Measurements from ENCODE around the gene CA9.

Gene CA9

DNA sequence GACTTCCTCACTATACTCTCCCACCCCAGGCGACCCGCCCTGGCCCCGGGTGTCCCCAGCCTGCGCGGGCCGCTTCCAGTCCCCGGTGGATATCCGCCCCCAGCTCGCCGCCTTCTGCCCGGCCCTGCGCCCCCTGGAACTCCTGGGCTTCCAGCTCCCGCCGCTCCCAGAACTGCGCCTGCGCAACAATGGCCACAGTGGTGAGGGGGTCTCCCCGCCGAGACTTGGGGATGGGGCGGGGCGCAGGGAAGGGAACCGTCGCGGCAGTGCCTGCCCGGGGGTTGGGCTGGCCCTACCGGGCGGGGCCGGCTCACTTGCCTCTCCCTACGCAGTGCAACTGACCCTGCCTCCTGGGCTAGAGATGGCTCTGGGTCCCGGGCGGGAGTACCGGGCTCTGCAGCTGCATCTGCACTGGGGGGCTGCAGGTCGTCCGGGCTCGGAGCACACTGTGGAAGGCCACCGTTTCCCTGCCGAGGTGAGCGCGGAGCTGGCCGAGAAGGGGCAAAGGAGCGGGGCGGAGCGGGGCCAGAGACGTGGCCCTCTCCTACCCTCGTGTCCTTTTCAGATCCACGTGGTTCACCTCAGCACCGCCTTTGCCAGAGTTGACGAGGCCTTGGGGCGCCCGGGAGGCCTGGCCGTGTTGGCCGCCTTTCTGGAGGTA, 2.1 kb downstream of the CA9 start:
- DNase-seq (ENCODE audit: low read depth) = no peak

DNA sequence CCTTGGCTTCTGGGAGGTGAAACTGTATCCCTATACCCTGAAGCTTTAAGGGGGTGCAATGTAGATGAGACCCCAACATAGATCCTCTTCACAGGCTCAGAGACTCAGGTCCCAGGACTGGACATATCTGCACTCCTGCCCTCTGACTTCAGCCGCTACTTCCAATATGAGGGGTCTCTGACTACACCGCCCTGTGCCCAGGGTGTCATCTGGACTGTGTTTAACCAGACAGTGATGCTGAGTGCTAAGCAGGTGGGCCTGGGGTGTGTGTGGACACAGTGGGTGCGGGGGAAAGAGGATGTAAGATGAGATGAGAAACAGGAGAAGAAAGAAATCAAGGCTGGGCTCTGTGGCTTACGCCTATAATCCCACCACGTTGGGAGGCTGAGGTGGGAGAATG, 5.4 kb downstream of the CA9 start:
- DNase-seq (ENCODE audit: low read depth) = no peak

DNA sequence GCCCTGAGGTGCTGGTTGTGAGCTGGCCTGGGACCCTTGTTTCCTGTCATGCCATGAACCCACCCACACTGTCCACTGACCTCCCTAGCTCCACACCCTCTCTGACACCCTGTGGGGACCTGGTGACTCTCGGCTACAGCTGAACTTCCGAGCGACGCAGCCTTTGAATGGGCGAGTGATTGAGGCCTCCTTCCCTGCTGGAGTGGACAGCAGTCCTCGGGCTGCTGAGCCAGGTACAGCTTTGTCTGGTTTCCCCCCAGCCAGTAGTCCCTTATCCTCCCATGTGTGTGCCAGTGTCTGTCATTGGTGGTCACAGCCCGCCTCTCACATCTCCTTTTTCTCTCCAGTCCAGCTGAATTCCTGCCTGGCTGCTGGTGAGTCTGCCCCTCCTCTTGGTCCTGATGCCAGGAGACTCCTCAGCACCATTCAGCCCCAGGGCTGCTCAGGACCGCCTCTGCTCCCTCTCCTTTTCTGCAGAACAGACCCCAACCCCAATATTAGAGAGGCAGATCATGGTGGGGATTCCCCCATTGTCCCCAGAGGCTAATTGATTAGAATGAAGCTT, 6.1 kb downstream of the CA9 start:
- DNase-seq (ENCODE audit: low read depth) = no peak

DNA sequence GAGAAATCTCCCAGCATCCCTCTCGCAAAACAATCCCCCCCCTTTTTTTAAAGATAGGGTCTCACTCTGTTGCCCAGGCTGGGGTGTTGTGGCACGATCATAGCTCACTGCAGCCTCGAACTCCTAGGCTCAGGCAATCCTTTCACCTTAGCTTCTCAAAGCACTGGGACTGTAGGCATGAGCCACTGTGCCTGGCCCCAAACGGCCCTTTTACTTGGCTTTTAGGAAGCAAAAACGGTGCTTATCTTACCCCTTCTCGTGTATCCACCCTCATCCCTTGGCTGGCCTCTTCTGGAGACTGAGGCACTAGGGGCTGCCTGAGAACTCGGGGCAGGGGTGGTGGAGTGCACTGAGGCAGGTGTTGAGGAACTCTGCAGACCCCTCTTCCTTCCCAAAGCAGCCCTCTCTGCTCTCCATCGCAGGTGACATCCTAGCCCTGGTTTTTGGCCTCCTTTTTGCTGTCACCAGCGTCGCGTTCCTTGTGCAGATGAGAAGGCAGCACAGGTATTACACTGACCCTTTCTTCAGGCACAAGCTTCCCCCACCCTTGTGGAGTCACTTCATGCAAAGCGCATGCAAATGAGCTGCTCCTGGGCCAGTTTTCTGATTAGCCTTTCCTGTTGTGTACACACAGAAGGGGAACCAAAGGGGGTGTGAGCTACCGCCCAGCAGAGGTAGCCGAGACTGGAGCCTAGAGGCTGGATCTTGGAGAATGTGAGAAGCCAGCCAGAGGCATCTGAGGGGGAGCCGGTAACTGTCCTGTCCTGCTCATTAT, 6.8 kb downstream of the CA9 start:
- no peak for DNase-seq (ENCODE audit: low read depth)

DNA sequence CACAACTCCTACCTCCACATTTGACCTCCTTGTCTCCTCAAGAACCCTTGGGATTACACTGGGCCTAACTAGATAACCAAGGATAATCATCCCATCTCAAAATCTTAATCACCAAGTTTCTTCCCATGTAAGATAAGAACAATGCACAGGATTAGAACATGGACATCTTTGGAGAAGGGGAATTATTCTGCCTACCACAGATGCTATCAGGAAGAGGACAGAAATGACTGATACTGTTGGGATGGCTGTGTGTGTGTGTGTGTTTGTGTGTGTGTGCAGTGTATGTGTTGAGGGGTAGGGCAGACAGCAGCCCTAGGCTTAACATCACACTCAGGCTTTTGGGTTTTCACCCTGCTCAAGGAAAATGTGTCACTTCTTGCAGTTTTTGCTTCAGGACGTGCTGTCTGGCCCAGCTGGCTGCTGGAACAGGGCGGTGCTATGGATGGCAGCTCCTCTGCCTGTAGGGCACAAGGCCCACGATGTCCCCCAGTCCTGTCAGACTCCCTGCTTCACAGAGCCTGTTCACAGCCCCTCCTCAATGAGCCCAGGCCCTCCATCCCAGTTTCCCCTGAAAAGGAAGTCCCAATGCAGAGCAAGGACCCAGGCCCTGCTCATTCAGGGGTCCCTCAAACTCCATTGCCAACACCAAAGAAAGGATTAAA, 7.7 kb downstream of the CA9 start:
- no peak for DNase-seq (ENCODE audit: low read depth)

DNA sequence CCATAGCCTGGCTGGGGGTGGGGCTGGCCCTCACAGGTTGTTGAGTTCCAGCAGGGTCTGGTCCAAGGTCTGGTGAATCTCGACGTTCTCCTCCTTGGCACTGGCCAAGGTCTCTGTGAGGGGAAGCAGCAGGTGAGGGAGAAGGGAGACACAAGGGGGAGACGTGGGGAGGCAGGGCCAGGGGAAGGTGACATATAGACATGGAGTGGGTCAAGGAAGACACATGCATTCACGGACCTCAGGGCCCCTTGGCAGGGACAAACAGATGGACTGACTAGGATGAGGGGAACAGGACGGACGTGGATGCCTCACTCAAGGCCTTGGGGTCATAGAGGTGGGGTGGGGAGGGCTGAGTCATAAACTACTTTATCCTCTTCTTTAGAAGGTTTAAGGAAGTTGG, 8.3 kb downstream of the CA9 start:
- DNase-seq (ENCODE audit: low read depth) = no peak

DNA sequence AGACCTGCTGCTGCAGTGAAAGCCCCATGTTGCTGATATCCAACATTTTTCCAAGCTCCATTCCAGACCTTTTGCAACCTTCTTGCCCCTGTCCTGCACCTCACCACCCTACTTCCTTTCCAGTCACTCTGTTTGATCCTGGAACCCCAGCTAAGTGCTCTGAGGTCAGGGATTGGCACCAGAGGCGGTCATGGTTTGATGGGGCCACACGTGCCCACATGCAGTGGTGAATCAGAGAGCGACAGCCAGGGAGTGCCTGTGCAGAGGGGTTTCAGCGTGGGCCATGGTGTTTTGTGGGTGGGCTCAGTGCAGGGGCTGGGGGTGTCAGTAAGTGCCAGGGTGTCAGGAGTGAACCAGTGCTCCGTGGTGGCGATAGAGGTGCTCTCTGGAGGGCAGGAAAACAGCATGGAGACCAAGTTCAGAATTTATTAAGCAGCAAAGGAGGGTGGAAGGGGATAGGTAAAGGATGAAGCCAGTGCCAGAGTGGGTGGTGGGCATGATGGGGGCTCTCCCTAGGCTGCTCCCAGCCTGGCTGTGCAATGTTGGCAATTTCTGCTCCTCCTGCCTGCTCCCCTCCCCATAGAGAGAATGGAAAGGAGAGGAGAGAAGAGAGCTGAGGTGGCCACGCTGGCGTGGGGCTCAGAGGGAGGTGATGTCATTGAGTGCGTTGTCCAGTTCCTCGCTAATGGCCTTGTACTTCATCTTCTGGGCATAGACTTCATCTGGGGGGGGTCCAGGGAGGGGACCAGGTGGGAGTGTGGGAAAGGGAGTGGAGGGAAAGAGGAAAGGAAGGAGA, 9.0 kb downstream of the CA9 start:
- no peak for DNase-seq (ENCODE audit: low read depth)

DNA sequence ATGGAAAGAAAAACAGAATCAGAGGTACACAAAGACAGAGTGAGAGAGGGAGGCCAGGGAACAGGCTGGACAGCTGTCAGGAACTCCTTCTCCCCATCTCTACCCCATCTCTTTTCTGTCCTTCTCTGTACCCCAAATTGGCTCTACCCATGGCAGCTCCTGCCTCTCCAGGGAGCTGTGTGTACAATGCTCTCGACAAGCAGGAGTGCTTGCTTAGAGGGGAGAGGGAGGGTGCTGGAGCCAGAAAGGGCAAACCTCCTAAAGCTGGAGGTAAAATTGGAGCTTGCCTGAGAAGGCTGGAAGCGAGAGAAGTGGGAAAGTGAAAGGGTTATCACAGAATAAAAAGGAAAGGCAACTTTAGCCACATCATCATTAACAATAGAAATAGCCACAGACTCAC, 9.6 kb downstream of the CA9 start:
- DNase-seq (ENCODE audit: low read depth) = no peak

DNA sequence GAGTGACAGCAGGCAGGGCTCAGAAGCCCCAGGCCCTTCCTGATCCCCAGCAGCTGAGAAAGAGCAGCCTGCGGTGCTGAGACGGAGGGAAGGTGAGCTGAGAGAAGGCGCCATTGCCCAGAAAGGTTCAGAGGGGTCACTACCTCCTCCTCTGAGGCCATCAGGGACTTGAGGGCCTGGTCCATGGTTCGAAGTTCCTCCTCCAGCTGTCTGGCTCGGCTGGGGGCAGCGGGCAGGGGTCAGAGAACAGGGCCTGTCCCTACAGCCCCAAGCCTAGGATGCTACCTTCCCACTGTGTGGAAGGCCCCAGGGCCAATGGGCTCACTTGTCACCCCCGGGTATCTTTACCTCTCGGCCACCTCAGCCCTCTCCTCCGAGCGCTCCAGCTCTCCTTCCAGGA, 11.2 kb downstream of the CA9 start:
- DNase-seq (ENCODE audit: low read depth) = no peak

DNA sequence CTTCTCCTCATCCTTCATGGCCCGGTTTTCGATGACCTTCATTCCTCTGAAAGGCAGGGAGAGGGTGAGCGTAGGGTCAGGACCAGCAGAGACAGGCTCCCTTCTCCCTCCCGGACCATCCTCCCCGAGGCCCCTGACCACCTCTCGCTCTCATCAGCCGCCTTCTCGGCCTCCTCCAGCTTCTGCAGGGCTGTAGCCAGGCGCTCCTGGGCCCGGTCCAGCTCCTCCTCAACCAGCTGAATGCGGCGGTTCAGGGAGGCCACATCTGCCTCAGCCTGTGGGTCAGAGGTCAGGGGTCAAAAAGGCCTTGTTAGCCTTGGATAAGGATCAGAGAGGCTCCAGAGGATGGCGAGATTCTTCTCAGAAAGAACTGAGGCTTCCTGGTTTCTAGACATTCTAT, 11.8 kb downstream of the CA9 start:
- no peak for DNase-seq (ENCODE audit: low read depth)

DNA sequence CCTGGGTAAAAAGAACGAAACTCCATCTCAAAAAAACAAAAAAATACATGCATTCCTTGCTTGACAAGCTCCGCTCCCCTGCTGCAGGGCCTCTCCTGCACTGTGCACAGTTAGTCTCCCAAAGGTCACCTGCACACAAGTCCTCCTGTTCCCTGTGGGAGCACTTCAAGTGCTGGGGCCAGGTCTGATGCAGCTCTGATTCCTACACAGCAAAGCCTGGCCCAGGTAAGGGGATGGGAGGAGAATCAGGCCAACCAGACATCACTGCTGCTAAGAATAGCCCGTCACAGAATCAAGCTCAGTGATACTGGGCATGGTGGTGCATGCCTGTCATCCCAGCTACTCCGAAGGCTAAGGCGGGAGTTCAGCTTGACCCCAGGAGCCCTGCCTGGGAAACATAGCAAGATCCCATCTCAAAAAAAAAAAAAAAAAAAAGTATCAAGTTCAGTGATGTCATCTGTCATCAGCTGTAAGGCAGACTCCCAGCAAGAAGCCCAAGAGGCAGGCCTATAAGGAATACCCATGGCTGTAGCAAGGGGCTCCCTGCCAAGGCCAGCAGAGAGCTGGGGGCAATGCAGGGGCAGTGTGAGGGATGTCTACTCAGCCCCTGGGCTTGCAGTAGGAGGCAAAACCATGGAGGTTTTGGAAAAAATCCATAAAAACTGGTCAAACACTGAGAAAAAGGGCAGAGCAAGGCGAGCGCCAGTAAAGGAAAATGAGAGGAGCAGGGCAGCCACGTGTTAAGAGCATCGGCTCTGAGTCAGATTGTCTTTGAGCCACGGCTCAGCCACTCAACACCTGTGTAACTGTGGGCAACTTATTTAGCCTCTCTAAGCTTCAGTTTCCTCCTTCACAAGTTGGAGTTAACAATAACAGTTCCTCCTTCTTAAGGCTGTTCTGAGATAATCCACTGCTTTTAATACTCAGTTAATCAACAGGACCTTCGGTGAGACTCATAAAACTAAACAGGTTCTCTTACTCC, 12.8 kb downstream of the CA9 start:
- no peak for DNase-seq (ENCODE audit: low read depth)

DNA sequence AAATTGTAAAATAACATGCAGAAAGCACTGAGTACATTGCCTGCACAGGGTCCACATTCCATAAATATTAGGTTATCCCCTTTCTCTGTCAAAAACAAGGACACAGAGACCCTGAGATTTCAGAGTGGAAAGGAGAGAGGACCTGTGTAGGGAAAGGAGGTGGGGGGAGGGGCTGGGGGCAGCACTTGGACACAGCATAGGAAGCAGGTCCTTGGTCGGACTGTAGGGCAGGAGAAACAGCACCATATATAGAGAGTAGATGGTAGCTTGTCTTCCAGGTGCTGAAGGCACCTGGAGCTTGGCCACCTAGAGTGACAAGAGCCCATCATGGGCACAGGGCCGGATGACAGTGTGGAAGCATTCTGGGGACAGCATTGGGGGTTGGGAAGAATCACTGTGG, 13.6 kb downstream of the CA9 start:
- DNase-seq (ENCODE audit: low read depth) = no peak

DNA sequence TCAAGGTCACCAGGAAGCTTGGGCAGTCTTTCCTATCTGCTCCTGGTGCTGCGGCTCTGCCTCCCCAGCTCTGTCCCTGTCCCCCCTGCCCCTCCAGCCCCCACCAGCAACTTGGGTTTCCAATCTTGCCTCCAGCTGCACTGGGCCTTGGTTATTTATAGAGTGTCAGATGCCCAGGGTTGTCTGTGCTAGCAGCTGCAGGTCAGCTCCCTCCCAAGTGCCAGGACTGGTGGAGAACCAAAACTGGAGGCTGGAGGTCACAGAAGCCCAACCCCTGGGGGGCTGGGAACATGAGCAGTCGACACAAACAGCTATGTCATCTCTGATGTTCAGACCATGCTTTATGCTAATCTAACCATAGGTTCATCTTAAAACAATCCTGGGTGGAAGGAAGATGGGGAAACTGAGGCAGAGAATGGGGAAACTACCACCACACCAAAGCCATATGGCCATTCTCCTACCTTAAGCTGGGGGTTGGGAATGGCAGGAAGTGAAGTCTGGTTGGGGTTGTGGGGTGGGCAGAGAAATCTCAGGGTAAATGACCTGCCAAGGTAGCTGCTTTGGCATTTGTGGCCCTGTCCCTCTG, 14.3 kb downstream of the CA9 start:
- no peak for DNase-seq (ENCODE audit: low read depth)

DNA sequence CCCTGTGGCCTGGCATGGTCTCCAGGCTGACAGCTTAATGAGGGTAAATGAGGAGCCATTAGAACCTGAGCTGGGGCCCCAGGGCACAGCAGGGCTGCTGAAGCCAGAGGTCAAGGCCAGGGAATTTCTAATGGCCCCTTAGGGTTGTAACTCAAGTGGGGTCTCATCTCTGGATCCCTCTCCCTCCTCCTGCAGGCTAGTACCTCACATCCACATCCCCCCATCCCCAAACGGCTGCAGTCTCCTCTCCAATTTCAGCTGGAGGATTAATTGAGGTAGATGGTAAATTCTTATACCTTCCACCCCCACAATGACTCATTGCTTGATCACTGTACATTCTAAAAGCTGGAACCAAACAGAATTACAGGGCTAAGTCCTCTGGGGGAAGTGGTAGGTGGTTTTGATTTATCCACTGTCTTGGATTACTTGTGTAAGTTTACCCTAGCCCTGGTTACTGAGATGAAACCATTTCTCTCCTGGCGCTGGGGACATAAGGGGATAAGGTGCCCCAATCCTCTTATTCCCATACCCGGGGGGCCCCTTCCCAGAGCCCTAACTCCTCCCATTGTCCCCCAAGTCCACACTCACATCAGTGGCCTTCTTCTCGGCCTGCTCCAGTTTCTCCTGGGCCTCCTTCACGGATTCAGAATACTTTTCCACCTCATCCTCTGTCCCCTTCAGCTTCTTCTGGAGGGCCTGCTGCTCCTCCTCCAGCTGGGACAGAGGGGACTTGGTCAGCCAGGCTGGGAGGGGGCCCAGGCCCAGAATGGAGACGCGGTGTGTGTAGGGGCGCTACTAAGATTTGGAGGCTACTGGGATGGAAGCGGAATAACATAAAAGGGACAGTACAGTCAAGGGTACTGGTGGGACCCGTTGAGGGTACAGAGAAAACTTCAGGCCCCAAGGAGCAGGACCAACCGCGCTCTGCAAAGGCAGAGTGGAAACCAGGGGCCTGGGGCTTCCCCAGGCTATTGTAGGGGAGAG, 15.1 kb downstream of the CA9 start:
- DNase-seq (ENCODE audit: low read depth) = no peak

DNA sequence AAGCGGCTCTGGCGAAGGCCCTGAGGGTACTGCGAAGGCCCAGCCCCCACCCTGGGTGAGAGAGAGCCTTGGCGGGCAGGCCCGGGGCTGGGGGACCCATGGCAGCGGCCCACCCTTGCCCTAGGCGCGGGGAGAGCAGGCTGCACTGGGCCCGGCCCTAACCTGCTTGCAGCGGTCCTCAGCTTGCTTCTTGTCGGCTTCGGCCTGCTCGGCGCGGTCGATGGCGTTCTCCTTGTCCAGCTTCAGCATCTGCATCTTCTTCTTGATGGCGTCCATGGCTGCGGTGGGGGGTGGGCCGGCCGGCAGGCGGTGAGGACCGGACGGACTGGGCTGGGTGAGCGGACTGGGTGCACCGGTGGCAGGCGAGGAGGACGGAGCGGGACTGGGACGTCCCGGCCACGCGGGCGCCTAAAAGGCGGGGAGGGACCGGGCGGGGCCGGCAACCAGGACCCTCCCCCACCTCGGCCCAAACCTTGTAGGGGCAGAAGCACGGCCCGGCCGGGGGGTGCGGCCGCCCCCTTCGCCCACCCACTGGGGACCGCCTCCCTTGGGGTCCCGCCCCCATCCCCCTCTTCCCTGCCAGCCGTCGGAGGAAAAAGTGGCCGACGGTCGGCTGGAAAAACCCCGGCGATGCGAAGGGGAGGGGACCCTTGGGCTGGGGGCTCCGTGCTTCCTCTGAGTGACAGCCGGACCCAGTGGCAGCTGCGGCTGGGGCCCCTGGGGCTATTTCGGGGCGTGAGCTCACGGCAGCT, 16.0 kb downstream of the CA9 start, which contains the start of gene TPM2:
TSS of gene TPM2 (minus strand) at position 384 of the 752 bp plus-strand sequence. CDS start at position 276, 108 bp downstream.
- no peak for DNase-seq (ENCODE audit: low read depth)

DNA sequence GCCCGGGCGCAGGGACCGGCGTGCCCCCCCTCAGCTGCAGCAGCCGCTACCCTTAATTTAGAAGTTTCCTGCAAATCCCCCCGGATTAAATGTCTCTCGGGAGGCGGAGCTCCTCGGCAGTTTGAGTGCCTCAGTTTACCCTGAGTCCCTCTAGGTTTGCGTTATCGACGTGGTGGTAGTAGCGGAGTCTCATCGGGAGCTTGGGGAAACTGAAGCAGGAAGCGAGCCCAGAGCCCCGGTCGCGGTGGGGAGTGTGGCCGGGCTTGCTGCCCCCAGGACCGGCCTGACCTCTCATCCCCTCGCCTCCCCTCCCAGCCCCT, 16.5 kb downstream of the CA9 start:
- no peak for DNase-seq (ENCODE audit: low read depth)

DNA sequence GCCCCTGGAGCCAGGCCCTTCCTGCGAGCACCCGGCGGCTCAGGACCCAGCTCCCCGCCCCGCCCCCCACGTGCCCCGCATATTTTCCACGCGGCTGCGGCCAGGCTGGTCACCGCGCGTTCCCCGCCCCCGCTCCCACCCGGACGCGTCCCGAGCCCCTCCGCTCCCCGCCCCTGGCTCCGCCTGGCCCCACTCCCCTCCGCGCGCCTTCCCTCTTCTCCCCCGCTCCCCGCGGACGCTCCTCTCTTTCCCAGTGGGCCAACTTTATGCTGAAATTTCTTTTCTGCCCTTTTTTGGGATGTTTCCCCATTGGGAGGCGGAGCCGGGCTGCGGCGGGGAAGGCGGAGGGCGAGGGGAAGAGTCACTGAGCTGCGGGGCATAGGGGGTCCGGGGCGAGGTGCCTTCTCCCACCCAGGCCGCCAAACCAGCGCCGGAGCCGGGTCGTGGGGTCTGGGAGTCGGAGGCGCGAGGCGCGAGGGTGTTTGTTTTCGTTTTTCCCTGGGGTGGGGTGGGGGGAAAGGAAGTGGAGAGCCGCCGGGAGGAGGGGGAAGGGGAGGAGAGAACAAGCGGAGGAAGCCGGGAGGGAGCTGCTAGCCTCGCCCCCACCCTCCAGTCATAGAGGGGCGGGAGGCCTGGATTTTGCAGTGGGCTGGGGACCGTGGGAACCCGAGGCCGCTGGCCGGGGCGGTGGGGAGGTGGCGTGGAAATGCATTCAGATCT, 17.0 kb downstream of the CA9 start:
- DNase-seq (ENCODE audit: low read depth) = peak; percentile 52

DNA sequence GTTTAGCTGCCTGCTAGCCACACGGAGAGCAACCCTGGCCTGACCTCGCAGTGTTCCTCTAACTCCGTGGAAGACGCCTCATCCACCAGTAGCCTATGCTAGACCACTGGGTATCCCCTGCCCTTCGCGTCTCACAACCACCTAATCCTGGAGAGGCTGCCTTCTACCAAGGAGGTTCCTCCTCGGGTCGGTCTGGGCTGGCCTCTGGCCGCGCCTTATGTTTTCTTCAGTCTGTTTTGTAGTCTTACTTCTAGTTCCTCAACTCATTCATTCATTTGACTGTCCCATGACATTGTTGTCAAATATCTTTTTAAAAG, 17.6 kb downstream of the CA9 start:
- DNase-seq (ENCODE audit: low read depth) = no peak

Measured in CMK (cell line).